HEK293 (cell line): ENCODE results near the gene SFMBT2.

Experiments
- ZNF24 ChIP-seq: fragments of 450-650 bp; formaldehyde crosslinking; IDR thresholded peaks from 2 replicates; pipeline ENCODE4 v1.5.1; 2016; ENCODE audit warnings: missing biosample characterization, missing genetic modification characterization
- ZNF311 ChIP-seq: fragments of 450-650 bp; formaldehyde crosslinking; IDR thresholded peaks from 2 replicates; pipeline ENCODE4 v1.5.1; 2017; ENCODE audit warnings: missing biosample characterization, missing genetic modification characterization, borderline replicate concordance
- ZNF548 ChIP-seq: fragments of 450-650 bp; formaldehyde crosslinking; IDR thresholded peaks from 2 replicates; pipeline ENCODE4 v1.5.1; 2016; ENCODE audit warnings: missing biosample characterization, missing genetic modification characterization
- ZNF639 ChIP-seq: fragments of 450-650 bp; formaldehyde crosslinking; IDR thresholded peaks from 2 replicates; pipeline ENCODE4 v1.5.1; 2016; ENCODE audit warnings: missing biosample characterization, missing genetic modification characterization

DNA sequence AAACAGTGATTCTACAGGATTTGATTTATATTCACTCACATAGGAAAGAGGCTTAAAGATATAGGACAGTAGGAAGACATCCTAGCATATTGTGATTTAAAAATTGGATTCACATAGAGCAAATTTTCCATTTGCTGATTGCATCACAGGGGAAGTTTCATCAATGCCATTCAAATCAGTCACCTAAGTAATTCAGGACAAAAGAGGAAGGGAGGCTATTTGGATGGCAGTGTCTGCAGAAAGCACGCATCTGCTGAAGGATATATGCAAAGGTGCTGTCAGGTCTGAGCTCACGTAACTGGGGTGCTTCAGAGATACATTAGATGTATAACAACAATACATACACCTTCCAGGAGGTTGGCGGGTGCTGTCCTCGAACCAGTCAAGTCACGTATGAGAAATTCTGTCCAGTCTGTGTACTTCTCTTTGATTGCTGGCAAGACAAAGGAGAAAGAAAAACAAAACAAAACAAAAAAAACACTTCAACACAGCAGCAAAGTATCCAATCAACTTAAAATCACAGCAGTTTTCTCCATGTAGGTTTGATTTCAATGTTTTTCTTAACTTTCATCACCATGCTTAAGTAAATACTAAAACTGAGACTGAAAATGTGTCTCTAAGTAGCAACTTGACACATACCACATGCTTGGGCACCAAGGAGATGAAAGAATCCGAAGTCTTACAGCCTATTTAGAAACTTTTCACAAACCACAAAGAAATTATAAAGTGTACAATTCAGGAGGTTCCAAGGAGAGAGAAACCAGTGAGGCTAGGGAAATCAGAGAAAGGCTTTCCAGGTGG is 125.1 kb downstream of the SFMBT2 start:
- no peak for TF ChIP-seq ZNF311
- TF ChIP-seq ZNF24 (tag by site-specific recombination), result no peak
- TF ChIP-seq ZNF639 (tag by site-specific recombination), result no peak
- no peak for TF ChIP-seq ZNF548 (tag by site-specific recombination)
